ENCODE data around the gene RALY.

DNA sequence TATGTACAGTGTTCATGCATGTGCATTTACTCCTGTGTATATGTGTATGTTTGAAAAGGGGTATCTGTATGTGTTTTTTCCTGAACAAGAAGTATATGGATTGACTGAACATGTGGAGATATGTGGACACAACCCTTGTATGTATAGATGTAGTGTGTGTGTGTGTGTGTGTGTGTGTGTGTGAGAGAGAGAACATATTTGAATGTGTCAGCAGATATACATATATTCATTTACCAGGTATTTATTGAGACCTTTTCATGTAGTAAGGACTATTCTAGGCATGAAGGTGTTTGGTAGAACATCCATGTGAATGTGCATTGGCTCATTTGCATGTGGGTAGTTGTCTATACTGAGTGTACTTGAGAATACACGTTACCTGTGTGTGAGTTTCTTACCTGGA lies 79.1 kb downstream of the RALY start:
- TF ChIP-seq, protein P1, sequence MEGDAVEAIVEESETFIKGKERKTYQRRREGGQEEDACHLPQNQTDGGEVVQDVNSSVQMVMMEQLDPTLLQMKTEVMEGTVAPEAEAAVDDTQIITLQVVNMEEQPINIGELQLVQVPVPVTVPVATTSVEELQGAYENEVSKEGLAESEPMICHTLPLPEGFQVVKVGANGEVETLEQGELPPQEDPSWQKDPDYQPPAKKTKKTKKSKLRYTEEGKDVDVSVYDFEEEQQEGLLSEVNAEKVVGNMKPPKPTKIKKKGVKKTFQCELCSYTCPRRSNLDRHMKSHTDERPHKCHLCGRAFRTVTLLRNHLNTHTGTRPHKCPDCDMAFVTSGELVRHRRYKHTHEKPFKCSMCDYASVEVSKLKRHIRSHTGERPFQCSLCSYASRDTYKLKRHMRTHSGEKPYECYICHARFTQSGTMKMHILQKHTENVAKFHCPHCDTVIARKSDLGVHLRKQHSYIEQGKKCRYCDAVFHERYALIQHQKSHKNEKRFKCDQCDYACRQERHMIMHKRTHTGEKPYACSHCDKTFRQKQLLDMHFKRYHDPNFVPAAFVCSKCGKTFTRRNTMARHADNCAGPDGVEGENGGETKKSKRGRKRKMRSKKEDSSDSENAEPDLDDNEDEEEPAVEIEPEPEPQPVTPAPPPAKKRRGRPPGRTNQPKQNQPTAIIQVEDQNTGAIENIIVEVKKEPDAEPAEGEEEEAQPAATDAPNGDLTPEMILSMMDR (conservative IDR thresholded peaks at IDR 0.05) = no peak
- TF ChIP-seq ZFX (IDR thresholded peaks at IDR 0.05) = no peak

All from C4-2B (cell line).